Stimulated activated CD8-positive, alpha-beta memory T cell treated with anti-CD3 and anti-CD28 coated beads, Interleukin-4, amount 100 ng/mL, for 24 hours (primary cell): ENCODE results near the gene FRMPD2.
"Not testable (repeated sequence)": the region's sequence is repeated elsewhere in the genome, so short reads cannot be mapped to it uniquely, and the experiment has no call there.

ENCODE experiments used
- DNase-seq: peaks from one replicate; pipeline ENCODE4 v3.0.0-alpha.2; 2020; ENCODE audit warnings: low read depth

The FRMPD2 gene

DNA sequence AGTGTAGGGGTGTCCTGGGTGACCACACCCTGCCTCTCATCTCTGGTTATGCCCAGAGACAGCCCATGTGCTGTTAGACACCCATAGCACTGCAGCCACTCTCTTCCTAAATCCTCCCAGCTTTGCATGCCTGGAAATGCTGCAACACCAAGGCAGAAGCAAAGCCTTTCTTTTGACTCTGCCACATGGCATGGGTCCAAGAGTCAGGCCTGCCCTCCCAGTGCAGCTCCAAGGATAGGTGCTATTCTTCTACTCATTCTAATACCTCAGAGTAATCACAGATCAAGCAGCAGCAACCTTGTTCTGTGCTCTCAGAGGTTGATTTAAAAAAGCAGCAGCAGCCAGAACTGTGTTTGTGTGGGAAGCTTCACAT lies 23.4 kb downstream of the FRMPD2 start:
- DNase-seq: no peak

DNA sequence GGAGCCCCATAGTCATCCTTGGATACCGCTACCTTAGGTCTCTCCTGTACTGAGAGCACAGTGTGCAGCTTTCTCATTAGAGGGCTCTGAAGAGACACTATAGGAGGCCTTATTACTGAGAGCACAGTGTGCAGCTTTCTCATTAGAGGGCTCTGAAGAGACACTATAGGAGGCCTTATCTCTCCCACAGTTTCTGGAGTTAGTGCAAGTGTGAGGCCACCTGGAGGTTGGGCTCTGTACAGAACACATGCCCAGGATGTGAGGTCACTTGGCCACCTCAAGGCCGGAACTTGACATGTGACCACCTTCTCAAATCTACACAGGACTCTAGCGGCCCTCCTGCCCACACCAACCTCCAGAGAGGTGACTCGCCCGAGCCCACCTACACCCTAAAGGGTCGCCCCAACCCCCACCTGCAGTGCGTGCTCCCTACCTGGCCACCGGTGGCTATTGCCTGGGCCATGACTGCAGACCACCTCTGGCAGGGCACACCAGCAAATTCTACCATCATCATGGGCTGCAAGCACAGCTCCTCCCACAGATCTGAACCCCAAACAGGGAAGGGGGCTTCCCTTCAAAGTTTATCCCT lies 24.6 kb downstream of the FRMPD2 start:
- no peak for DNase-seq

DNA sequence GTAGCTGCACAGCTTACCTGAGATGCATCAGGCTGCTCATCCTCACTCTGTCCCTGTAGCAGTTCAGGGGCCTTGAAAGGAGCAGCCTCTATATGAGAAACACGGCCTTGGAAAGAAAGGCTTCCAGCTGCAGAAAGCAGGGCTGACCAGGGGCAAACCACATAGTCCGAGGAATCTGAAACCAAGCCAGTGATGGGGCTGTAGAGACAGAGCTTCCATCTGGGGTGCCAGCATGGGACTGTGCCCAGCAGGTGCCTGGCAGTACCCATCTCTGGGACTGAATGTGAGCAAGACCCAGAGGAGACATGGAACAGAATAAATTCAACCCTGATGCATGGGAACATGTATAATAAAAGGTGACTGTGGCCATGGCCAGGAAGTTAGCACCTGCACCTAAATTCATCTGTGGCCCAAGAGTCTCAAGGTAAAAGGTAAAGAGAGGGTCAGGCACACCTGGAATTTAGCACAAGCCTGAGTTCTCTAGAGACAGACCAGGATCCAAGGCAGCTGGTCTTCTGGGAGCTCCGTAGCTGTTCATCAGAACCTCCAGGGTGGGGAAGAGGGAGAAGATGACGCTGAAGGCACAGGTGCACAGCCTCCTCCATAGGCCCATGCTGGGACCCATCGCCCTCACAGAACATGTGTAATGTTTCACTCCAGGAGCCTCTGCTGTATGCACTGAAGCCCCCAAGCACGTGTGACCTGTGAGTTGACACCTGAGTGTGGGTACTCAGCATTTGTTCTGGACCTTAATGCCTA lies 25.3 kb downstream of the FRMPD2 start:
- DNase-seq: no peak

DNA sequence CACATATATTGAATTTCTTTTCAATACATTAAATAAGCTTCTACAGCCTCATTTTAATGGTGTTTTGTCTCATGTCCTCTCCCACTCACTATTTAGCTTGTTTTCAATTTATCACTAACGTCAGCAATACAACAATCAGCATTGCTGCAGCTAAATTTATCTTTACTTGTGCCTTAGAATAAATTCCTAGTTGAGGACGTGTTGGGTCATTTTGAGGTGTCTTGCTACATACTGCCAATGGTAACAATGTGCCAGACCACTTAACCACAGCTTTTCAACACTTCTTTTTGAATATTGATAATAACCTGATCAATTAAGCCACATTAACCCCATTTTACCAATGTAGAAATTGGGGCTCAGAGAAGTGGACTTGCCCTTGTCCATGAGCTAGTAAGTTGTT lies 26.0 kb downstream of the FRMPD2 start:
- DNase-seq: no peak

DNA sequence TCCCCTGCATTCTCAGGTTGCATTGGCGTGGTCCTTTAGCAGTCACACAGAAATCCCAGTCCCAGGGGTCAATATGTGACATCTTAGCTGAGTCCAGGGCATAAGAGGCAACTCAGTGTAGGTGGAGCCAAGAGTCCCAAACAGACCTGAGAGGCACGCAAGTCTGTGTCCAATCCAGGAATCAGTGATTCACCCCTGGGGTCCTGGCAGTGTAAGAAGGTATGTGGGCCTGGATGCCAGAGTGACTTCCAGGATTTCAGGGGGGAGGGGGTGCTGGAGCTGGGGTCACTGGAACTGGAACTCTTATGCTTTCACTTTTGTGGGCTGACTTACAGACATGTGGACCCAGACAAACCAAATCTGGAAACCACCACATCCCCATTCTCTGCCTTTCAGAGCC lies 26.8 kb downstream of the FRMPD2 start:
- no peak for DNase-seq

DNA sequence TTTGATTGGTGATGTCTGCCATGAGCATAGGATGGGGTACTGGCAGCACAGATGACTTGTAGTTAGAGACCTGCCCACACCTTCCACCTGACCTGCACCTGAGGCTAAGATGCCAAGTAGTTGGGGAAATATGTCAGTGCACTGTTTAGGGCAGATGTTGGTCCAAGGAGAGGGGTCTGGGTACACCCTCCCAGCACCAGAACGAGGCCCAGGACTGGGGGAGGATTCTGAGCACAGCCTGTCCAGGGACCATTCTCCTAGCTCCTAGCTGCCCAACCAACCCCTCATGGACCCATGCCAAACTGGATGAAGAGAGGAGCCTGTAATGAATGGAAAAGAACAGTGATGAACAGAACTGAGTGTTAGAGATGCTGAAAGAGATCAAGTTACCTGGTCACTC lies 28.0 kb downstream of the FRMPD2 start:
- no peak for DNase-seq

DNA sequence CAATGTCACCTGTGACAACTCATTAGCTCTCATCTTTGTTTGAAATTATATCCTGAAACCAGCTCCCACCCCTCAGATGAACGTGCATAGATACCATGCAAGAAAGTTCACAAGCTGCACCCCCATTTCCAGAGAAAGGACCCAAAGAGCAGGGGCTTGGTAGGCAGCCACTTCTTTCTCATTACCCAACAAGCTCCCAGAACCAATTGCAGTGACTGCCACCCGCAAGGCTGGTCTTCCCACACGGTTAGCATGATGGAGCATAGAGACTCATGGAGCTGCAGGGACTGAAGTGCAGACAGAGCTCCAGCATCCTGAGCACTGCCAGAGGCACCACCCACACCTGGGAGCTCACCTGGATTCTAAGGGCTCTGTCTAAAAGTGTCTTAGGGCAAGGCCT lies 28.5 kb downstream of the FRMPD2 start:
- DNase-seq: no peak

DNA sequence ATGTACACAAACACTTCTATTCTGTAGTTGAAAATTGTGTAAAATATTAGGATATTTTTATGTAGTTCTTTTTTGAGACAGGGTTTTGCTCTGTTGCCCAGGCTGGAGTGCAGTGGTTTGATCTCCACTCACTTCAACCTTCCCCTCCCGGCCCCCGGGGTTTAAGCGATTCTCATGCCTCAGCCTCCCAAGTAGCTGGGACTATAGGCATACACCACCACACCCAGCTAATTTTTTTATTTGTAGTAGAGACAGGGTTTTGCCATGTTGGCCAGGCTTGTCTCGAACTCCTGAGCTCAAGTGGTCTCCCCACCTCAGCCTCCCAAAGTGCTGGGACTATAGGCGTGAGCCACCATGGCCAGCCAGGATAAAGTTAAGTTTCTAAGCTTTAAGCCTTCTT lies 30.6 kb downstream of the FRMPD2 start:
- not testable (repeated sequence) for DNase-seq

DNA sequence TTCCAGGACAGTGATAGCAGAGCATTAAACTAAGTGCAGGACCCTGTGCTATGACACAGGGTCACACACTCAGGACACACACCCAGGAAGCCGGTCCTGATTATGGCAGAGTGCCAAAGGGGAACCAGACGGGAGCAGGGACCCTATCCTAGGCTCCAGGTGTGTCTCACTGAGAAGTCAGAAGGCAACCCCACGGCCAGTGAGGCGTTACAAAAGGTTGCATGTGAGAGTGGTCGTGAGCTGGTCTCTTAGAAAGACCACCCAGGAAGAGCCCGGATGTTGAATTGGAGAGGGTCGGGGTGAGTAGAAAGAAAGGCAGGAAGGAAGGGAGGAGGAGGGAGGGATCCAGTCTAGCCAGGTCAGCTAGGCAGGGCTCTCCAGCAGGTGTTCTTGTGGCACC lies 31.0 kb downstream of the FRMPD2 start:
- DNase-seq: no peak

DNA sequence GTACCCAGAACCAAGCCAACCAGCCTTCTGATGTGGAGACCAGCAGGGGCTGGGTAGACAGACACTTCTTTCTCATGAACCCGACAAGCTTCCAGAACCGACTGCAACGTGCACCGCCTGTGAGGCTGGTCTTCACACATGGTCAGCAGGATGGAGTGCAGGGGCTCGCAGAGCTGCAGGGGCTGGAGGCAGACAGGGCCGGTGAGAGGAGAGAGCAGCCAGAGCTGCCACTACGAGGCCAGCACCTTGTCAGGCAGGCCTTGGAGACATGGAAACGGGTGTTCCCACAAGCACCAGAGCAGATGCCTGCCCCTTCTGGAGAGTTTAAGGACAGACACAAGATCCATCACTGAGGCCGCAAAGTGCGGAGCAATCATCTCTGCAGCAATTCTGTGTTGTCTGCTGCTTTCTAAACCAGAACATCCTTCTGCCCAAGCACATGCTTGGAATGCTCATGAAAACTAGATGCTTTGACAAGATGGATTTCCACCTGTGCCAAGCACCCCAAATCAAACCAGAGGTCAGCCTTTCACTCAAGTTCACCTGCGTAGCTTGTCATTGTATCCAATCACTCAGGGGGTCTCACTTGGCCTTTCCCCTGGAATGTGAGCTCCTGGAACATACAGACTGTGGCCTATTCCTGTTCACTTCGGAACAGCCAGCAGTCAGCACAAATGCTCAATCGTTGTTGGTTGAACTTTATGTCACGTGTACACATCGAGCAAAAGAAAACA lies 32.2 kb downstream of the FRMPD2 start:
- DNase-seq: no peak

DNA sequence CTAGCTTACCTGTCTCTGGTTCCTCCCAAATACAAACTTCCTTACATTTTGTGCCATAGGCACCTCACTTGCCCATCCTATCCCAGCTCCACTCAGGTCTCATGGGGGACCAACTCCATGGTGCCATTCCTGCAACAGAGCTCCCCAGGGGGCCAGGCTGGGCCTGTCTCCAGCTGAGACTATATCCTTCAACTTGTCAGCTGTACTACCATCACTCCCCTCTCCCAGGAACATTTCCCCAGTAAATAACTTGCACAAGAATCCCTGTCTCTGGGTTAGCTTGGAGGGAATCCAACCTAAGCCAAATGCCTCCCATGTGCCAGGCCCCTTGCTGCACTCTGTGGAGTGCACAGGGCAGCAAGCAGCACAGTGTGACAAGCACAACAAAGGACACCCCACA lies 33.2 kb downstream of the FRMPD2 start:
- no peak for DNase-seq

DNA sequence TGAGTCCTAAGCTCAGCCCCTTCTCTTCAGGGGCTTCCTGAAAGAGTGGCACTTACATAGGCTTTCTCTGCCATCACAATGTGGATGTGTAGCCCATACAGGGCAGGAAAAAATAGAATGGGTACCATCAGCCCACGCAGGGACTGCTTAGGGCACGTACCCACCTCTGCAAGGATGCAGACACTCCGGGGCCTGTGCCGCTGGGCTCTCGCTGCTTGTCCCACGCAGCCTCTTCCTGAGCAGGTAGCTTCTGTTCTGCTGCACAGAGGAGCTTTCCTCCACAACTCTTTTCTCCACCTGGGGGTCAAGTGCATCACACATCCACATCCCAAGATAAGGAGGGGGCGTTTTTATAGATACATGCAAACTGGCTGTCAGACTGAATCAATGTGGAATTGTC lies 34.3 kb downstream of the FRMPD2 start:
- DNase-seq: no peak

DNA sequence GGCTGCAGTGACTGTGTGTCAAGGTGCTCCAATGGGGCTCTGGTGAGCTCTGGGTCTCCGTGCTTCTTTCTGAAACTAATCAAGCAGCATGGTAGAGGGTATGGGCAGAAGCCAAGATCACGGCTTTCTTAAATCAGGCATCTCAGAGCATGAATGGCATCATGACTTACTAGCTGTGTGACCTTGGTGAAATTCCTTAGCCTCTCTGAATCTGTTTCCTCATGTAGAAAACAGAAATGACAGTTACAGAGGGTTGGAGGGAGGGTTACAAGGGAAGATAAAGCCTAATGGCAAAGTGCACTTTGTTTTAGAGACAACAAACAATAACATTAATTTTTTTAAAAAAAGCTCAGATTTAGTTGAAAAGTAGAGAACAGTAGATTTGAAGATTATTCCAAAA lies 34.9 kb downstream of the FRMPD2 start:
- no peak for DNase-seq

DNA sequence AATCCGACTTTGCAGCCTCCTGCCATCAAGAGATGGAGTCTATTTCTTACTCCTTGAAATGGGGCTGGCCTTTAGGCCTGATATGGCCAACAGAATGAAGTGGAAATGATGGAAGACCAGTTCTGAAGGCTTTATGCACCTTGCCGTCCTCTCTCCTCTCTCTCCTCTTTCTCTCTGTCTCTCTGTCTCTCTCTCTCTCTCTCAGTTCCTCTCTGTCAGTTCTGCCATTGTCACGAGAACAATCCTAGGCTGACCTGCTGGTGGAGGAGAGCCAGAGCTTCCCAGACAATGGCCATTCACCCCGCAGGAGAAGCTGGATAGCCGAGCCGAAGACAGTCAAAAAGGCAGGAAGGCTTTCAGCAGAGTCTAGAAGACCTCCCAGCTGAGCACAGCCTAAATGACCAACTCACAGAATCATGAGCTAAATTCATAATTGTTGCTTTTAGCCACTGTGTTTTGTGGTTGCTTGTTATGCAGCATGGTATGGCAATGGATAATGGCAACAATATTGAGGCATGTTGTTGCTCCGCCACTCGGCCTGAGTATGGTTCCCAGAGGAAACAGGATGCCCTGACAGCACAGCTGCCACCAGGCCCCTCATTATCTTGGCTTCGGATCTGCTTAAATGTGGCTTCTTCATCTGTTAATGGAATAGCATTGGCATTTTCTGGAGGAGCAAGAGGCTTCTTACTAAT lies 35.5 kb downstream of the FRMPD2 start:
- DNase-seq: no peak

DNA sequence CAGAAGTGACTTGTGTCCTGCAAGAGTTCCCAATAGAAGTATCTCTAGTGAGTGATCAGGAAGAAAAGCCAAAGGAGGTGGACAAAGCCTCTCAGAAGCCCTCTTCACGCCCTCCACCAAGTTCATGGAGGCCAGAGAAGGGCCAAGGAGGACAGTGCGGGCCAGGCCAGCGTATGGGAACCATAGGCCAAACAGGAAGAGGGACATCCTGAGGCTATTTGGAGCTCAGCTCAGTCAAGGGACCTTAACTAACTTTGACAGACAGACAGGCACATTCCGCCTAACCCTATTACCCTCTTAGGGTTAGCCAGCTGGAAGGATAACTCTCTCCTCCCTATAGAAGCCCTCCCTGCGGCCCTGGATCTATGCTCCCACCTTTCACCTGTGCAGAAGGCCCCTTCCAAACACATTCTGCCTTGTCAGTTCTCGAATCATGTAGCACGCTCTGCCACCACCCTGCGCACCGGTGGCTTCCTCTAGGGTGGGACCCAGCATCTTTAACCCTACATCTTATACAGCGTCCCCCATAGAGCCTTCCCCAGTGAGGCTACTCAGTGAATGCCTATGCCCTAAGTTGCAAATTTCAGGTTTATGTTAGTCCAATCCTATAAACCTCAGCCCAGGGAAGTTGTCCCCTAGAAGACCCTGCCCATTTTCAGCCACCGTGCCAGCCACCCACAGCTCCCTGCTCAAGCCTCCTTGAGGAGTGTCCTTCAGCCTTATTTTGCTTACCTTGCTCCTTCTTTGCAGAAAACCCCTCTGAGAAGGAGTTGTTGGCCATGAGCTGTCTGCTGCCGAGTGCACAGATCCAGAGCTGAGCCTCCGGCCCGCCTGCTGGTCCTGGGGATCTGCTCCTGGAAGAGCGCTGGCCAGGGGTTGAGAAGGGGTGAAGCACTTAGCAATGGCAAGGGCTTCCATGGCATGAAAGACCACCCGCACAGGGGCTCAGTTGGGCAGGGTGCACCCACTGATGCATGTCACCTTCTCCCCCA lies 36.9 kb downstream of the FRMPD2 start:
- DNase-seq: no peak

DNA sequence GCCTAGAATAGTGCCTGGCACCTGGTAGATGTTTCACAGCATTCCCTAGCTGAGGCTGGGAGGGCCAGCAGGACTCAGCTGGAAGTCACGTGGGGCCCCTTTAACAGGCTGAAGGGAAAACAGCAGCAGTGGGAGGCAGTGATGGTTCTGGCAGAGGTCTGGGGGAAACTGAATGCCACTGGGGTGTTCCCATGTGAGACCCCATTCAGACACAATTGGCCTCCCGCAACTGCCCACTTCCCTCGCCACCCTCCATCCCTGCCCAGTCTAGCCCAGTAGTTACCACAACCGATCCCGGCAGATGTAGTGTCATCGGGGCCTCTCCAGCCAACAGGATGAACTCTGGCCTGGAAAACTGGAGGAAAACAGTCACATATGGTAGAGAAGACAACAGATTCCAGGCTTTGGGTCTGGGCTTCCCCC lies 38.3 kb downstream of the FRMPD2 start:
- DNase-seq: no peak

DNA sequence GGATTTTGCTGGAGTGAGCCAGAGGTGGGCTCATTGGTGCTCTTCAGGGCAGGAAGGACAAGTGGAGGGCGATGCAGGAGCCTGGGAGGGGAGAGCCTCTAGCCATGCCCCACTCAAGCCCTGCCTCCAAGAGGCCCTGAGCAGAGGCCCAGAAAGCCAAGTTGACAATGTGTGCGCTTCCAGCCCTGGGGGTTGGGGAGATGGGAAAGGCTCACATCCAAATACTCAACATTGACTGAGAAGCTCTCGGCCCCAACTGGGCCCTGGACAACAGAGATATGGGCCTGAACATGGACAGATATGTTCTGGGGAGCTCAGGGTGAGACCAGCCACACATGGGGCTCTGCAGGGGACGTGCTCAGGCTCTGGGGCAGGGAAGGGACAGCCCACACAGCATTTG lies 39.0 kb downstream of the FRMPD2 start:
- DNase-seq: no peak

DNA sequence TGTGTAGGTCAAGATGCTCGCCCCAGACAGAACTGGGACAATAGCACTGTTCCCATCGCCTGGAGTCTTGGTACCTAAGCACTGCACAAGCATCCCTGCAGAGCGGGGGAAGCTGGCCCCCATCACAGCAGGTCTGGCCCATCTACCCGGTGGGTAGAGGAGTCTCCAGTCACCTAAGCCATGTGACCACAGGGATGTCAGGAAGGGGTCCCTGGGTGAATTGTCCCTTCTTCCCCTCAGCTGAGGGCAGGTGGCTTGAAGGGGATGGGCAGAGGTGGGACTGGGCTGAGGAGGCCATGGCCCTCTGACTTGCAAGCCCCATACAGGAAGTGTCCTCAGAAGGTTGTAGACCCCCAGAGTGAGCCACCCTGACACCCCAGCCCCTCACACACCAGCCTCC lies 39.7 kb downstream of the FRMPD2 start:
- no peak for DNase-seq

DNA sequence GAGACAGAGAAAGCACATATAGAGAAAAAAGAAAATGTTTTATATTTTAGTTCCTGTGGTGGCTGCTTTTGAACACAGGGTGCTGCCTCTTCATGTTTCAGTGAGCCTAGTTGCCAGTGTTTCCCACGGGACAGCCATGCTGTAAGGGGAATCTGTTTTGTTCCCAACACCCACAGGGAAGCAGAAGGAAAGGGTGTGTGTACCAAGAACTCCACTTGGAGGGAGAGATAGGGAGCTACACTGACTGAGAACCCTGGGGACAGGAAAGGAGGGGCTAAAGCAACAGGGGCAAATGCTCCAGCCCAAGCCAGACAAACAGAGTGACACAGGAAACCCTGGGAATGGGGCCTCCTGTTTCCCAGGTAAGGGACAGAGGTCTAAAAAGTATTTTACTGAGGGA lies 40.2 kb downstream of the FRMPD2 start:
- DNase-seq: no peak

DNA sequence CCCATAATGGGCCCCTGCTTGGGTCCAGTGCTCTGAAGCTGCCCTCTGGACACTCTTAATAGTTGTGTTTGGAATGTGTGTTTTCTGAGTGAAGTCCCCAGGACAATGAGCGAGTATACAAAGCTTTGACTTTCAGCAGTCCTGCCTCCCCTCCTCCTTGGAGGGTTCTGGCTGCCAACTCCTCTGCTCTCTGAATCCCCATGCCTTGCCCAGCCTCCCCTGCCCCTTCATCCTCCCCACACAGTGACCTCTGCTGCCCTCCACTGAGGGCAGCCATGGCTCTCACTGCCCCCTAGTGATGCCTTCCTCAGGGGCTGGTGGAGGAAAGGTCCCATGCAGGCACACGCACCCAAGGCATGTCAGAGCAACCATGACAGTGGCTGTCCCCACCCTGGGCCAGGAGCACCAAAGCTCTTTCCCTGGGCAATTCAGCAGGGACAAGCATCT lies 40.9 kb downstream of the FRMPD2 start:
- no peak for DNase-seq

DNA sequence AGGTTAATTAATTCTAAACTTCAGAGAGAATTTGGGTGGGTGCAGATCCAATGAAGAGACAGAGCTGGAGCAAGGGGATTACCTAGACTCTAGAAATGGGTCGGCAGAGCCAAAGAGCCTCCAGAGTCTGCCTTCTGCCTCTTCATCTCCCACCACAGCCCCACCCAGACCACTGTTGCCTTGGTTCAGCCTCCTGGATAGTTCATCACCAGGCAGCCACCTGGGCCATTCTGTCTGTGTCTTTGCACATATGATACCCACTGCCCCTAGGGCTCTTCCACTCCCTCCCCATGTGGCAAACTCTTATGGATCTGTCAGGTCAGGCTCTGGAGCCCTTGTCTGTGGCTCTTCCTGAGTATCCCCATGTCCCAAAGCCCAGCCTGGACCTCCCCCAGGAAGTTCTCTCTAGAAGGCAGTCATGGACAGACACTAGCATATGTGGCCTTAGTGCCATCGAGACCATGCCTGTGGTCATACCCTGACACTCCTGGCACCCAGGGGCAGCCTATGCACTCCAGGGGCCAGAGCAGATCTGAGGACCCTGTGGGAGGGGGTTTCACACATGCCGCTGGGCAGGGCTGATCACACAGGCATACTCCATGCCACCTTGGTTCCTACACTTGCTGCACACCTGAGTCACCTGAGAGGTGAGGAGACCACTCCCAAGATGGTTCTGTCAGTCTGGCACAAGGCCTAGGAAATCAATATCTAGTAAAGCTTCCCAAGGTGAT lies 41.6 kb downstream of the FRMPD2 start:
- no peak for DNase-seq
